Body of pancreas (tissue), 4 donors: ENCODE measurements around the gene CTNNA2.

Experiments used
- POLR2A ChIP-seq, 3 donors: fragments of 450-650 bp; IDR thresholded peaks; one replicate each; pipeline ENCODE4 v1.6.1; 2016; ENCODE audit warnings: antibody characterized with exemption in 3 of 3, mild to moderate bottlenecking in 2 of 3
- TF ChIP-seq, protein P1 (sequence below), 7 experiments: fragments of 450-650 bp in 4 of 7; fragments of 200-600 bp in 3 of 7; sonication (generic) in 3 of 7; IDR thresholded peaks; one replicate each; pipeline ENCODE4 v1.5.1; 2016 to 2019; ENCODE audit warnings: antibody characterized with exemption in 7 of 7

DNA sequence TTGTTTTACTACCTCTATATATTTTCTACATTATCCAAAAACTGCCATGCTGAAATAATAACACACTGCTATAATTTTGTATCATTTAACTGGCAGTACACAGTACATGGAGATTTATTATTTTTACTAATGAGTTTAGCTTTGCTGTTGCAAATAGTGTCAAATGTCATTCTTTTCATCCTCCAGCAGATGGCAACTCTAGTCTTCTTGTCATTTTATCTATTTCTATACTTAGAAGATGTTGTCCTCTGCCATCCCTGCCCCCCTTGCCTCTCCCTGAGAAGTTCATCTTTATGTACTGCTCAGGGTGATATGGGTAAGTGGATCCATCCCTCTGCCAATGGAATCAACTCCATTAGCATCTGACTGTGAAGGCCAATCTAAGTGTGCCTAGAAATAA, 813.4 kb downstream of the CTNNA2 start:
- TF ChIP-seq, protein P1, sequence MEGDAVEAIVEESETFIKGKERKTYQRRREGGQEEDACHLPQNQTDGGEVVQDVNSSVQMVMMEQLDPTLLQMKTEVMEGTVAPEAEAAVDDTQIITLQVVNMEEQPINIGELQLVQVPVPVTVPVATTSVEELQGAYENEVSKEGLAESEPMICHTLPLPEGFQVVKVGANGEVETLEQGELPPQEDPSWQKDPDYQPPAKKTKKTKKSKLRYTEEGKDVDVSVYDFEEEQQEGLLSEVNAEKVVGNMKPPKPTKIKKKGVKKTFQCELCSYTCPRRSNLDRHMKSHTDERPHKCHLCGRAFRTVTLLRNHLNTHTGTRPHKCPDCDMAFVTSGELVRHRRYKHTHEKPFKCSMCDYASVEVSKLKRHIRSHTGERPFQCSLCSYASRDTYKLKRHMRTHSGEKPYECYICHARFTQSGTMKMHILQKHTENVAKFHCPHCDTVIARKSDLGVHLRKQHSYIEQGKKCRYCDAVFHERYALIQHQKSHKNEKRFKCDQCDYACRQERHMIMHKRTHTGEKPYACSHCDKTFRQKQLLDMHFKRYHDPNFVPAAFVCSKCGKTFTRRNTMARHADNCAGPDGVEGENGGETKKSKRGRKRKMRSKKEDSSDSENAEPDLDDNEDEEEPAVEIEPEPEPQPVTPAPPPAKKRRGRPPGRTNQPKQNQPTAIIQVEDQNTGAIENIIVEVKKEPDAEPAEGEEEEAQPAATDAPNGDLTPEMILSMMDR (IDR thresholded peaks at IDR 0.05): peak in 1 of 7 experiments; percentile 10
- no peak for TF ChIP-seq POLR2A (IDR thresholded peaks at IDR 0.05)
